AG04450 (cell line): Measurements from ENCODE around the gene MACROH2A2. TPM values are rescaled to one million over a fixed set of nuclear protein-coding genes. Genes with fewer than 3 reads are reported as not detected.

Source experiments
- CTCF ChIA-PET: fragments of 300-600, 350-600 bp; formaldehyde crosslinking; extraction: SDS; loops from one replicate; lab custom pipeline; 2022; ENCODE audit warnings: antibody characterized with exemption, inconsistent platforms; lab: Charles Lee
- POLR2A ChIA-PET: fragments of 350-600 bp; formaldehyde crosslinking; extraction: SDS; loops from one replicate; lab custom pipeline; 2021; ENCODE audit warnings: antibody characterized with exemption, inconsistent platforms; lab: Yijun Ruan, JAX
- DNase-seq: peaks from one replicate; pipeline ENCODE4 v3.0.0-alpha.2; 2011; ENCODE audit warnings: low read depth, low spot score
- H3K27ac ChIP-seq: one replicate; pipeline ENCODE4 v1.5.1; 2012; ENCODE audit warnings: low read depth, low read length, control low read depth
- H3K27me3 ChIP-seq: one replicate; pipeline ENCODE4 v1.6.0; 2012; ENCODE audit warnings: low read length; ENCODE audit not compliant: control insufficient read depth, insufficient read depth
- H3K4me3 ChIP-seq: 2 replicates; pipeline ENCODE4 v1.5.1; 2011; ENCODE audit warnings: mild to moderate bottlenecking, low read depth, low read length, control low read depth
- H3K9me3 ChIP-seq: 2 replicates; pipeline ENCODE4 v1.5.1; 2012; ENCODE audit warnings: low read length; ENCODE audit not compliant: control insufficient read depth, insufficient read depth
- CTCF ChIP-seq: IDR thresholded peaks from 2 replicates; pipeline ENCODE4 v1.5.1; 2011; ENCODE audit warnings: low read depth, low read length, control low read depth, inconsistent platforms
- polyA plus RNA-seq: library from polyadenylated mRNA; depleted of rRNA; stranded (reverse); fragments of >200 nt; gene quantifications from 2 replicates; pipeline ENCODE4 v1.2.3, GENCODE V29; 2011

Gene MACROH2A2
- polyA plus RNA-seq, 1 experiment: 21.8 TPM

GRCh38 chr10:70055550-70055949, 2.9 kb downstream of the MACROH2A2 start:
- TF ChIP-seq CTCF: no peak
- H3K4me3 ChIP-seq: no peak overlapping the region
- H3K27me3 ChIP-seq: peaks cover 4% of the 10 kb centered on the region
- H3K9me3 ChIP-seq: no peaks in the 10 kb centered on the region
- no peak overlapping the region for H3K27ac ChIP-seq
- DNase-seq: no peak
- CTCF ChIA-PET: interaction anchor here (1.3 kb wide), 1 partner anchor 97 kb away, joined by 4 read pairs; no protein-coding TSS in a partner anchor
- POLR2A ChIA-PET: no interaction called here

GRCh38 chr10:70057306-70057705, 4.7 kb downstream of the MACROH2A2 start:
- TF ChIP-seq CTCF: no peak
- ChIA-PET CTCF (no interaction called here), POLR2A (no interaction called here)
- DNase-seq: no peak
- Histone ChIP-seq H3K9me3 (no peaks in the 10 kb centered on the region), H3K4me3 (no peak overlapping the region), H3K27ac (no peak overlapping the region), H3K27me3 (no peaks in the 10 kb centered on the region)

- H3K27me3 ChIP-seq: no peaks in the 10 kb centered on the region
- TF ChIP-seq CTCF: no peak
- ChIA-PET POLR2A (no interaction called here), CTCF (interaction anchor here (1.2 kb wide), 1 partner anchor 8 kb away, joined by 3 read pairs; no protein-coding TSS in a partner anchor)
- no peaks in the 10 kb centered on the region for H3K9me3 ChIP-seq
- no peak for DNase-seq
- H3K27ac ChIP-seq: no peak overlapping the region
- no peak overlapping the region for H3K4me3 ChIP-seq
Measured at GRCh38 chr10:70060389-70060788, 7.7 kb downstream of the MACROH2A2 start.

GRCh38 chr10:70063418-70064098, 10.9 kb downstream of the MACROH2A2 start:
- Histone ChIP-seq H3K4me3 (no peak overlapping the region), H3K27ac (no peak overlapping the region), H3K27me3 (no peaks in the 10 kb centered on the region), H3K9me3 (no peaks in the 10 kb centered on the region)
- DNase-seq: no peak
- ChIA-PET POLR2A (no interaction called here), CTCF (interaction anchor here (1.3 to 2.1 kb wide), 3 partner anchors 11 to 105 kb away, joined by 3 to 7 read pairs (median 3); no protein-coding TSS in a partner anchor)
- TF ChIP-seq CTCF: no peak

GRCh38 chr10:70064486-70064885, 11.8 kb downstream of the MACROH2A2 start:
- no peak for DNase-seq
- ChIA-PET POLR2A (no interaction called here), CTCF (no interaction called here)
- Histone ChIP-seq H3K27me3 (no peaks in the 10 kb centered on the region), H3K4me3 (no peak overlapping the region), H3K27ac (no peak overlapping the region), H3K9me3 (no peaks in the 10 kb centered on the region)
- TF ChIP-seq CTCF: no peak
